IPS-NIHi7 (cell line): Measurements from ENCODE around the gene UNC13B.

Source experiments
- DNase-seq: peaks from one replicate; pipeline ENCODE4 v3.0.0; 2012; ENCODE audit warnings: mixed read lengths; ENCODE audit errors: extremely low spot score

The UNC13B gene

GRCh38 chr9:35277171-35277520 is 115.3 kb downstream of the UNC13B start:
- no peak for DNase-seq

DNA sequence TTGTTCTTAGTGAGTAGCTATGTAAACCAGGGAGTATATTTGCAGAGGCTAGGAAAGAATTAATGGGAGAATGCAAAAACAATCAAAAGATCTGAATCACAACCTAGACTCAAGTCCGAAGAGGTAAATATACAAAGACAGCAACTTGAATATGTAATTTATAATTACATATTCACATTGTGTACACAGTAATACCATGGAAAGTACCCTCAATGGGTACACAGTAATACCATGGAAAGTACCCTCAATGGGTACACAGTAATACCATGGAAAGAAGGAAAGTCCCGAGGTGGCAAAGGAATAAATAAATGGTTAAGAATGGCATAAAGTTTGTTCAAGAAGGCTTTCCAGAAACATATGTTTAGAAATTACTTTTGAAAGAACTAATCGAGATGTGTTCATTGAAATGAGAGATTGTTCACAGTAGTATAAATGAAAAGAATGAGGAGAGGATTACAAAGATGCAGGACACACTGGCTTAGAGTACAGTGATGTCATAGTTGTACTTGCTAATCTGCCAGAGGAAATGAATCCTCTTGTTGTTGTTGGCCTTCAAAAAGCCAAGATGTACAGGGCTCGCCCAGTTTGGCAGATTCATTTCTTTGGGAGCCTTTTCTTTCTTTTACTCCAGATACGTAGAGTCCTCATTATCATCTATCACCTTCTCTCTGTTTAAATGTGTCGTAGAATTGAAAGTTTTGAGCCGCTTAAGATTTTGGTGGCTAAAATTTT is 116.0 kb downstream of the UNC13B start:
- no peak for DNase-seq

GRCh38 chr9:35279946-35280345 is 118.1 kb downstream of the UNC13B start:
- no peak for DNase-seq

DNA sequence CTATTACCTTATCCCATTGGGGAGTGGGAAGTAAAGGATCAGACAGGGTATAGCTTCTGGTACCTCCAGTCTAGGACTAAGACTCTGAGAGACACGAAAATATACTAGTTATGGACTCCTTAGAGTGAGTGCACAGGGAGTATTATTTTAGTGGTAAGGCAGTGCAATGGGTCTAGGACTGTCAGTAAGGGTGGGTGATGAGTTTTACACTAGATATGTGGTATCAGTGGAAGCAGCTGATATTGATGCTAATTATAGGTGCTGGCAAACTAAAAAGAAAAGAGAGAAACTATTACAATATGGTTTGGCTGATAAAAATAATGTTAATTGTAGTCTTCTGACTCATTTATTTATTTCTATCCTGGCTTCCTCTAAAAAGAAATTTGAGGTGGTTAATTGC is 118.6 kb downstream of the UNC13B start:
- DNase-seq = no peak

DNA sequence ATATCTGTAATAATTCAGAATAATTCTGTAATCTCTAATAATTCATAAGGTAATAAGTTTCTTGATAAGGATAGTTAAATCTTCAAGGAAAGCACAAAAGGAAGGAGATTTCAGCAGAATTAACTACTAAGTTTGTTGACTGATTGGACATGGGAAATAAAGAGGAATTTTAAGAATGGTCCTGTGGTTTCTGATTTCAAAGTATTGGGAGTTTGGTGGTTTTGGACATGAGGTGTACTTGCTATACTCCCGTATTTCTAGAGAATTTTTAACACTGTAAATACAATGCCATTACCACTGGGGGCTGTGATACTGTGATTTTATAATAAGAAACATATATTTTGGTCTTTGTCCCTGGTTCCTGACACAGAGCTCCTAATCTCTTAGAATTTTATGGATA is 123.9 kb downstream of the UNC13B start:
- no peak for DNase-seq

DNA sequence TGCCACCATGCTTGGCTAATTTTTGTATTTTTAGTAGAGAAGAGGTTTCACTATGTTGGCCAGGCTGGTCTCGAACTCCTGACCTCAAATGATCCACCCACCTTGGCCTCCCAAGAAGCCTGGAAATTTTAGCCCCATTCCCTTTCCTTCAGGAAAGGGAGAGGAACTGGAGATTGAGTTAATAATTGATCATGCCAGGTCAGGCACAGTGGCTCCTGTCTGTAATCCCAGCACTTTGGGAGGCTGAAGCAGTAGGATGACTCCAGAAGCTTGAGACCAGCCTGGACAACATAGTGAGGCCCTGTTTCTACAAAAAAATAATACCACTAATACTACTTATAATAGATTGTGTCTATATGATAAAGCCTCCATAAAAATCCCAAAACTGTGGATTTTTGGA is 124.6 kb downstream of the UNC13B start:
- no peak for DNase-seq

- DNase-seq = no peak
Observed at GRCh38 chr9:35287987-35288632, 126.3 kb downstream of the UNC13B start.

GRCh38 chr9:35288778-35289177 is 127.0 kb downstream of the UNC13B start:
- DNase-seq = no peak

DNA sequence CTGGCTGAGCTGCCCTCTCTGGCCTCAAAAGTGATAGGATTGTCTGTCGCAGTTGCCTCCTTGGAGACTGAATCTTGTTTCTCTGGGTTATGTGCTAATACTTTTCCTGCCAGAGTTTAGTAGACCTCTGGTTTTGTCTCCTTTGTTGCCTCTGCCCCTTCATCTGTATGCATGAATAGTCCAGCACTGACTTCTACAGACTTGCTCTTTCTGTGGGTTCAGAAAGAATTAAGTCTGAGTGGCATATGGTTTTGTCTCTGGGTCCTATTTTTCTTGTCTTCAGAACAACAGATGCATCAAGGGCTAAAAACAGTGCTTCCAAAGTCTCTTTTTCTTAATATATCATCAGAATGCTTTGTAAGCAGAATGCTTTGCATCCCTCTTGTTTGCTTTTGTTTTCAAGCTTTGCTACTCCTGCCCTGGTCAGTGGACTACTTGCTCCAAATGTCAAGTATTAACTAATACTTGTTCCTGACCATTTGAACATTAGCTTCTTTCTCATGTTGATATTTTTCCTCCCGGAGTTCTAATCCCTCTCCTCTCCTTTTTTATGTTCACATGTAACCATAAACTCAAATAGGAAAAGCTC is 131.7 kb downstream of the UNC13B start:
- DNase-seq = no peak

DNA sequence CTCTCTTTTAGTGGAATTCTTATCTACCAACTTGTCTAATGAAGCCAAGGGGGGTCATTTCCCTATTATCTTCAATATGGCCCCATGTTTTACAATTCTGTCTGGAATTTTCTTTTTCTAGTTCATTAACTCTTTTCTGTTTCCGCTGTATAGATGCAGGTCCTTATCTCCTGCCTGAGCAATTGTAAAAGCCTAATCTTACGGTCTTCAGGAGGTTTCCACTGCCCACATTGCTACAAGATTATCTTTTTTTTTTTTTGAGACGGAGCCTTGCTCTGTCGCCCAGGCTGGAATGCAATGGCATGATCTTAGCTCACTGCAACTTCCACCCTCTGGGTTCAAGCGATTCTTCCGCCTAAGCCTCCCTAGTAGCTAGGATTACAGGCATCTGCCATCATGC is 132.3 kb downstream of the UNC13B start:
- DNase-seq = no peak

DNA sequence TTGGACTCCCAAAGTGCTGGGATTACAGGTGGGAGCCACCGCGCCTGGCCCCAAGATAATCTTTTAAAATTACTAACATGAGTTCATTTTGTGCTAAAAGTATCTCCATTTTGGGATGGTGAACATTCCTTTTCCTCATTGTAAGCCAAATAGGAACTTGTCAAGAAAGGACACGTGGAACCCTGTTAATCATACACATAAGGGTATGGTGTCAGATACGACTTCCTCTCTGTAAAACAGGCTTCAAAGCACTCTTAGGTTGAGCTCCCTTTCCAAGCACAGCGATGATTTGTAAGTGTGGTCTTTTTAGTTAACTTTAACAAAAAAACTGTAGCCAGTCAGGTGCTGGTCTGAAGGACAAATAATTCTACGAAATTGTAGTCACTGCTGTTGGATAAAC is 132.7 kb downstream of the UNC13B start:
- no peak for DNase-seq

DNA sequence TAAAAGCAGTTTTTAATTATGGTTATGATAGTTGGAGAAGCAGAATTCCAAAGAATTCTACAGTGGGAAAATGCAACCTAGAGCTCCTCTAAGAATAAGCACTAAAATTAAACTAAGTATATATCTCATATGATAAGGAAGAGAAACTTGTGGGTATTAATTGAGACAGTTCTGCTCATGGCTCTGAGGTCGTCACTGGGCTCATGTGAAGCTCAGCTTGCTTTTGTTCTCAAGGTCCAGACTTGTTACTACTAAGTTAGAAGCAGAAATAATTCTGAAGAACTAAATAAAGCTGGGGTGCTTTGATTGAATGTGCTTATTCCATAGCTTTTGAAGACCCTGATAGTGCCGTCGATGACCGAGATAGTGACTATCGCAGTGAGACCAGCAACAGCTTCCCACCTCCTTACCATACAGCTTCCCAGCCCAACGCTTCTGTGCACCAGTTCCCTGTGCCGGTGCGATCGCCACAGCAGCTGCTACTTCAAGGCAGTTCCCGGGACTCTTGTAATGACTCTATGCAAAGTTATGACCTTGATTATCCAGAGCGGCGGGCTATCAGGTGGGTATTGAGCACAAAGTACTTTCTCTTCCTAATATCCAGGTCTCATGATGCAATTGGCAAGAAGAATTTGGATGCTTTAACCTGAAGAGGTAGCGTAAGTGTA is 133.7 kb downstream of the UNC13B start:
- no peak for DNase-seq

DNA sequence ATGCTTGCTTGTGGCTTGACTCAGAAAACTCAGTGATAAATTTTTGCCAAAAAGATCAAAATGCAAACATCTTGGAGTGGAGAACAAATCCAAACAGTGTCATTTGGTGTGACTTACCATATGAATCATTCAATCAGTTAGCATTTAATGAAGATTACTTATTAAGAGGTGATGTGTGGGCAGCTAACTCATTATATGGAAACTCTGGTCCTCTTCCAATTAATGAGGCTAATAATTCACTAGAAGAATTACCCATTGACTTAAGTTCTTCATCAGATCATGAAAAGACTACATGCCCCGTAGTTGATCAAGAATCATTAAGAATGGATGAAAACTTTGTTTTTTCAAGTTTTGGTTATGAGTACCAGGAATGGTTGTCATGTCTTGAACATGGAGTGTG is 141.8 kb downstream of the UNC13B start:
- DNase-seq = no peak

GRCh38 chr9:35306283-35306682 is 144.5 kb downstream of the UNC13B start:
- no peak for DNase-seq

- no peak for DNase-seq
Observed at GRCh38 chr9:35308316-35308715, 146.5 kb downstream of the UNC13B start.

DNA sequence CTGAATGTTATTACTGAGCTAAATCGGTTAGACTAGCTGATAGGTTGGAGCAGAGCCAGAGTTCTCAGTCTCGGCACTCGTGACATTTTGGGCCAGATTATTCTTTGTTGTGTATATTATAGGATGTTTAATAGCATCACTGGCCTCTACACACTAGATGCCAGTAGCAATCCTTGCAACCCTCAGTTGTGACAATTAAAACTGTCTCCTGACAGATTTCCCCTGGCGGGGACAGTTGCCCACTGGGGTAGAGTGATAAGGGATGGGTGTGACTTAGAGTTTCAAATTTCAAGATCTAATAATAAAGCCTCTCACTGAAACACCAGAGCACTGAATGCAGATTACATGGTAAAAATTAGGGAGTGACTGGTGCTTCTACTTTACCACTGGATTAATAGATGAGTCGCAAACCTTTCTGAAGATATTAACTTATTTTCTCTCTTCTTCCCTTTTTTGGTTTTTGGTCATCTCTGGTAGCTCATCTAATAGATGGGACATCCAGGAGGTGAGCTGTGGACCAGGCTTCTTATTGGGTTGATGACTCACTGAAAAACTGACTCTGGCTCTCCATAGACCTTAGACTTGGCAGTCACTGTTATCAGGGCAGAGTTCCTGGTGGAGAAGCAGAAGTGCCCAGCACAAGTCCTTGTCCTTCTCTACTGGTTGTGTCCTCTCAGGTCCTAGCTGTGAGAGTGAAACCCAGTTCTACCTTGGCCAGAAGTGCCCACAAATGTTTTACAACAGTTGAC is 150.3 kb downstream of the UNC13B start:
- no peak for DNase-seq

DNA sequence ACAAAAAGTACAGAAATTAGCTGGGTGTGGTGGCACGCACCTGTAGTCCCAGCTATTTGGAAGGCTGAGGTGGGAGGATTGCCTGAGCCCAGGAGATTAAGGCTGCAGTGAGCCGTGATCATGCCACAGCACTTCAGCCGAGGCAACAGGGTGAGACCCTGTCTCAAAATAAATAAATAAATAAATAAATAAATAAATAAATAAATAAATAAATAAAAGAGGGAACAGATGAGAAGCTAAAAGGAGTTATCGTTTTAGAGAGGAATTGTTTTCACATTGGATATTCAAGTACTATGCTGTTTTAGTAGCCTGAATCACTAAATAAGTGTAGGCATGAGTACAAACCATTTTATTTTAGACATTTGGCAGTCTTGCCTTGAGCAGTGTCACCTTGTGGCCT is 151.7 kb downstream of the UNC13B start:
- no peak for DNase-seq

- no peak for DNase-seq
Observed at GRCh38 chr9:35313916-35314315, 152.1 kb downstream of the UNC13B start.

DNA sequence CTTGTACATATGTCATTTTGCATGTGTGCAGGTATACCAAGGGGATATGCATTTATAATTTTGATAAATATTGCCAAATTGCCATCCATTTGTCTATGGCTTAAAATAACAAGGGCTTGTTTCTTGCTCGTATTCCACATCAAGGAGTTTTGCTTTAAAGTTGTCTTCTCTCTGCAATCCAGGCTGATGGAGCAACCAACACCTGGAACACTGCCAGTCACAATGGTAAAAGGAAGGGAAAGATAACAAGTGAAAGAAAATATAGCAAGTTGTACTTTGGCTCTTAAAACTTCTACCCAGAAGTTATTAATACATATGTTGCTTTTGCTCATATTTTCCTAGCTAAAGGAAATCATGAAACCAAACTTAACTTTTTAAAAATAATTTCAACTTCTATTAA is 156.9 kb downstream of the UNC13B start:
- no peak for DNase-seq

GRCh38 chr9:35322075-35322885 is 160.5 kb downstream of the UNC13B start:
- no peak for DNase-seq

- DNase-seq = no peak
Observed at GRCh38 chr9:35324966-35325365, 163.2 kb downstream of the UNC13B start.
